ENCODE data around the gene HNRNPA3.
"Not testable (repeated sequence)": the region's sequence is repeated elsewhere in the genome, so short reads cannot be mapped to it uniquely, and the experiment has no call there.

Gene HNRNPA3

GRCh38 chr2:177188482-177189469 lies 23.8 kb upstream of the HNRNPA3 start:
- DNase-seq = no peak

GRCh38 chr2:177190941-177191340 lies 21.7 kb upstream of the HNRNPA3 start:
- no peak for DNase-seq

GRCh38 chr2:177192788-177193187 lies 19.8 kb upstream of the HNRNPA3 start:
- DNase-seq = no peak

GRCh38 chr2:177193240-177193639 lies 19.4 kb upstream of the HNRNPA3 start:
- DNase-seq = no peak

DNA sequence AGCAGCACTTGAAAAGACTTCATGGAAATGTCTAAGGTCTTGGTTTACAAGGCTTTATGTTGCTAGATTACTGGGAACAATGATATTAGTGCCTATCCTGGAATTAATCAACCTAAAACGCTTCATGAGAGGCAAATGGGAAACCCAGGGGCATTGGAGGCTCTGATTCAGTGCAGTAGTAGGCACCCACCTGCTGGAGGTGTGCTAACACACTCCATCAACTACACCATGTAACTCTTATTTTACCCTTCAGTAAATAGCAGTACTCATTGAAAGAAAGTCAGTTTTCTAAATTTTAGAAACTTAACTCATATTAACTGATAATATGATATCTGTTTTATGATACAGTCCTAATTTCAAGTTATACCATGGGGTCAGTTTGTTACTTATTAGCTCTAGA lies 17.4 kb upstream of the HNRNPA3 start:
- DNase-seq = no peak

DNA sequence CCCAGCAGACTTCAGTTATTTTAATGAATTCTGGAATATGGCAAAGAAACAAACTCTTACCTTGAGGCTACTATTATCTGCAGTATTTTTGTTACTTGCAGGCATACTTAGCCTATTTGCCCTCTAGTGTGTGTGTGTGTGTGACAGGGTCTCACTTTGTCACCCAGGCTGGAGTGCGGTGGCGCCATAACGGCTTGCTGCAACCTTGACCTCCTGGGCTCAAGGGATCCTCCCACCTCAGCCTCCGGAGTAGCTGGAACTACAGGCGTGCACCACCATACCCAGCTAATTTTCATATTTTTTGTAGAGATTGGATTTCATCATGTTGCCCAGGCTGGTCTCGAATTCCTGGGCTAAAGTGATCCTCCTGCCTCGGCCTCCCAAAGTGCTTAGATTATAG lies 12.2 kb upstream of the HNRNPA3 start:
- DNase-seq = not testable (repeated sequence)

- DNase-seq = no peak
These were observed 10.7 kb upstream of the HNRNPA3 start for GRCh38 chr2:177201919-177202346.

GRCh38 chr2:177204417-177204816 lies 8.2 kb upstream of the HNRNPA3 start:
- DNase-seq = no peak

DNA sequence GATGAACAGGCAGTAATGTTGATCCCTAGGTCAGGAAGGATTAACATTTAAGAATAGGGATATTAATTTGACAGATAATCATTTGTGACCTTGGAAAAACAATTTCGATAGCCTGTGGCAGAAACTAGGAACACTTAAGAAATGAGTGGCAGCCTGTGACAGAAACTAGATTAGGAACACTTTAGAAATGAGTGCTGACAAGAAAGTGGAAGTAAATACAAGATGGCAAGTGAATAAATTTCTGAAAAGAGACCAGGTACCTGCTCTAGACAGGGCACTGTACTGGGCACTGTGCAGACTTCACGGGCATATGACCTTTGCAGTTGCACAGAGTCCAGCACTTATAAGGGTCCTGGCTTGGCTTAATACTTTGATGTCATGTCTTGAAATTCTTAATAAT lies 5.5 kb upstream of the HNRNPA3 start:
- DNase-seq = no peak

DNA sequence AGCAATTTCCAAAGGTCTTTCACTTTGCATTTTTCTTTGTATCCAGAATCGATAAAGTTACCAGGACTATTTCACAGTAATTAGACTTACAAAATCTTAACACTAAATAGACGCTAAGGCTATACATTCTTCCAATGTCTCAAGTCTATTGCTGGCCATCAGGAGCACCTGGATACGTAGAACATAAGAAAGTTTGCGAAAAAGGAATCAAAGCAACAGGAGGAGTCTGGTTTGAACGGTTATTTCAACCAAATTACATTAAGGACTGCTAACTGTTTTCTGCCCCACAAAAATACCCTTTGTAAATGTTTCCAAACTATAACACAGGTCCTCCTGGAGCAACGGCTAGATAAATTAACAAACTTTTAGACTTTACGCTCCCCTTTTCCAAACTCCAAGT lies 1.4 kb upstream of the HNRNPA3 start:
- DNase-seq = no peak

- DNase-seq = no peak
These were observed 953 bp upstream of the HNRNPA3 start for GRCh38 chr2:177211576-177212105.

DNA sequence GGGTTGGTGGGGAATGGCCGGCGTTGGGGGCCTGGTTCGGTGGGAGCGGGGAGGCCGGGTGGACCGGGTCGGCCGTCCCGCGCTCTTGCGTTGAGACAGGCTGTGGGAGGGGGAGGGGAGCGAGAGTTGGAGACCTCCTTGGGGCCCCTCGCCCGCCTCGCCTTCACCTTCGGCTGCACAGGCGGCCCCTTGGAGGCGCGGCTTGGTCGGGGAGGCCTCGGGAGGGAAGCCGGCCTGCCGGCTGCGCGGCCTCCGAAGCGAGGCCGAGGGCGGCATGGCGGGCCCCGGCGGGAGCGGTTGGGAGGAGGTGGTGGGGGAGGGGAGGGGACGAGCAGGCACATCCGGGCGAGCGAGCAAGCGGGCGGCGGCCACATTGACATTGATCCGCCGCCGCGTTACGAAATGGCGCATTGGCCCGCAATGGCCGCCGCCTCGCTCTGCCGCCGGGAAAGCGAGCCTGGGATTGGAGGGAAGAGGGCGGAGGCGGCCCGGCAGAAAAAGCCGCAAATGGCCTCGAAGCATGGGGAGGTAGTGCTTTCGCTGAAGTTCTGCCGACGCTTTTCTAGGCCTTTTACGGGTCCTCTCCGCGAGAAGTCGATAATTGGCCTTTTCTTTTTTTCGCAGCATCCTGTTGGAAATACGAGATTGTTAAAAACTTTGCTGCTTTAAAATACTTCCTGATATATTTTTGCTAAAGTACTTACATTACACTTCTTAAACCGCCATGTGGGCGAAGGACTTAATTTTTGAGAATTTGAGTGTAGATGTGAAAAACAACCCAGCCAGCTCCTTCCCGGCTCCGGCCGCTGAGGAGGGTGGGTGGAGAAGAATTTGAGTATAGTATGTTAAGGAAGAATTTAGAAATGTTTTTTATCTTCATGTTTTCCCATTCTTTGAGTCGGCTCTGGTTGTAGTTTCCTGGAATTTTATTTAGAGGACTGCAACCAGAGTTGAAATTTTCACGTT lies 580 bp downstream of the HNRNPA3 start:
- DNase-seq = peak; percentile 91

- DNase-seq = no peak
These were observed 4.8 kb downstream of the HNRNPA3 start for GRCh38 chr2:177217247-177217843.

GRCh38 chr2:177219787-177220186 lies 7.2 kb downstream of the HNRNPA3 start:
- not testable (repeated sequence) for DNase-seq

DNA sequence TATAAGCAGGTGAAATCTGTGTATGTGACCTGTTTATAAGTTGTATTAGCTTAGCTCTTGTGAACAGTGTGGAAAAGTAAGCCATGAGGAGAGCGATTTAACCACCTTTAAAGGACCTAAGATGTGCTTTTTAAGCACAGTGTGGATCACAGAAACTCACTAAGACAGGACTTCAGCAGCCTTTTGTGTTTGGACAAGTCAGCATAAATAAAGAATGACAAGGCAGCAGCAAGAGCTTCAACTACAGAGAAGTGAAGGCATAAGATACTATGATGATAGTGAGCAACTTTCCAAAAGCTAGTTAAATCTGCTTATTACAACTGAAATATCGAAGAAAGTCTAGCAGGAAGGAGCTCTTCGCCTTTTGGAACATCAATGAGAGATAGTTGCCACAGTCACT lies 8.9 kb downstream of the HNRNPA3 start:
- no peak for DNase-seq

DNA sequence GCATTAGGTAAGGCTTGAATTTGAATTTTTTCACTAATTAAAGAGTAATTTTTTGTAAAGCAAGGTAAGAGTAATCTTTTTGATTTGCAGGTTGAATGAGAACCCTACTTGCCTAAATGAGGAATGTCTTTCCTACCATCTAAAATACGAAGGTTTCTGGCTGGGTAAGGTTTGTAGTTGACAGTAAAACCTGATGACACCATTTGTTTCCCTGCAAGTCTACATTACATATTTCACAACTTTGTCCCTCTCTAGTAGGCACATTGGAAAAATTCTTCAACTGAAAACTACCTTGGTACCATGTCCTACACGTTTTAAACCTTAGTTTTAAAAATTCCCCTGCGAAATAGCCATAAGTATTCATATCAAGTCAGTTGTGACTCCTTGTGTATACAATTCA lies 9.4 kb downstream of the HNRNPA3 start:
- DNase-seq = no peak

- DNase-seq = not testable (repeated sequence)
These were observed 10.8 kb downstream of the HNRNPA3 start for GRCh38 chr2:177223436-177223835.

DNA sequence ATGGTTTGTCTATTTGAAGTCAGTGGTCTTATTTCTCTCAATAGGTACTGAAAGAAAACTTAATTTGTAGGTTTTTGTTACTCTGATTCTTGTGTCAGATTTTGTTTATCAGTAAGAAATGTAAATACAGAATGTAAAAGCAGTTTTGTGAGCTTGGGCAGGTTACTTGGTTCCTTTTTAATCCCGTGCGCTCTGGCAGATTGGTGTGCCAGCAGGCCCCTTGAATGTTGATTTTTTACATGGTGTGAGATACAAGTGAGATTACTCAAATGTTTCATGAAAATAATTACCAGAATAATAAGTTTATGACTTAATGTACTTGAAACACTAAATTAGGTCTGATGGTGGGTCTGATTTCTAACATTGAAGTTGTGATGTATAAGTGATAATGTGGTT lies 13.4 kb downstream of the HNRNPA3 start:
- no peak for DNase-seq

GRCh38 chr2:177229442-177230242 lies 17.0 kb downstream of the HNRNPA3 start:
- no peak for DNase-seq

- DNase-seq = no peak
These were observed 18.7 kb downstream of the HNRNPA3 start for GRCh38 chr2:177231270-177231669.

GRCh38 chr2:177232098-177232704 lies 19.6 kb downstream of the HNRNPA3 start:
- DNase-seq = no peak
